Spleen (tissue), 11 donors: ENCODE measurements around the gene SLC48A1. TPM values are rescaled to one million over a fixed set of nuclear protein-coding genes. Genes with fewer than 3 reads are reported as not detected.

Source experiments
- DNase-seq: peaks from one replicate; pipeline ENCODE4 v3.0.0-alpha.2; 2020
- H3K27ac ChIP-seq, 8 donors: fragments of 200-600 bp; sonication (generic) in 7 of 8; 1 replicate in 4 of 8; 2 replicates in 4 of 8; pipeline versions ENCODE4 v1.5.0 to v1.8.0; 2016 to 2021; ENCODE audit warnings: inconsistent platforms in 4 of 8, mild to moderate bottlenecking in 4 of 8, moderate library complexity in 1 of 8
- H3K27me3 ChIP-seq, 7 donors: fragments of 200-600 bp; sonication (generic) in 6 of 7; replicated peaks in 1 of 7; 1 replicate in 4 of 7; 2 replicates in 3 of 7; pipeline versions ENCODE4 v1.5.0 to v1.8.0; 2016 to 2021; ENCODE audit warnings: inconsistent platforms in 3 of 7, mild to moderate bottlenecking in 1 of 7
- H3K36me3 ChIP-seq, 6 donors: fragments of 200-600 bp; sonication (generic) in 5 of 6; 1 replicate in 4 of 6; 2 replicates in 2 of 6; pipeline versions ENCODE4 v1.5.0 to v1.8.0; 2016 to 2021; ENCODE audit warnings: inconsistent platforms in 2 of 6
- H3K4me1 ChIP-seq, 6 donors: fragments of 200-600 bp; sonication (generic) in 5 of 6; 1 replicate in 3 of 6; 2 replicates in 3 of 6; pipeline versions ENCODE4 v1.5.0 to v1.8.0; 2016 to 2021; ENCODE audit warnings: inconsistent platforms in 3 of 6
- H3K4me3 ChIP-seq, 8 donors: fragments of 200-600 bp; sonication (generic) in 7 of 8; 1 replicate in 4 of 8; 2 replicates in 4 of 8; pipeline versions ENCODE4 v1.5.0 to v1.8.0; 2016 to 2021; ENCODE audit warnings: inconsistent platforms in 4 of 8, mild to moderate bottlenecking in 4 of 8, moderate library complexity in 2 of 8
- H3K9me3 ChIP-seq, 8 donors: fragments of 200-600 bp; sonication (generic) in 7 of 8; 1 replicate in 4 of 8; 2 replicates in 4 of 8; pipeline versions ENCODE4 v1.5.0 to v1.8.0; 2016 to 2021; ENCODE audit warnings: inconsistent platforms in 4 of 8
- CTCF ChIP-seq, 11 experiments: fragments of 200-600 bp in 7 of 11; fragments of 450-650 bp in 4 of 11; sonication (generic) in 4 of 11; IDR thresholded peaks in 8 of 11; conservative IDR thresholded peaks in 3 of 11; 1 replicate in 7 of 11; 2 replicates in 4 of 11; pipeline versions ENCODE4 v1.4.0 to v1.8.0; 2016 to 2021; ENCODE audit warnings: antibody characterized with exemption in 11 of 11, inconsistent platforms in 4 of 11, mild to moderate bottlenecking in 1 of 11
- POLR2A ChIP-seq, 3 donors: fragments of 450-650 bp; IDR thresholded peaks; one replicate each; pipeline ENCODE4 v1.5.1; 2017; ENCODE audit warnings: antibody characterized with exemption in 3 of 3, mild to moderate bottlenecking in 1 of 3
- POLR2AphosphoS5 ChIP-seq, 3 donors: sonication (generic); formaldehyde crosslinking; IDR thresholded peaks; one replicate each; pipeline ENCODE4 v1.5.1; 2017; ENCODE audit warnings: antibody characterized with exemption in 3 of 3
- WGBS, 5 donors: extraction: QIAGEN DNeasy Blood & Tissue Kit in 3 of 5; methylation state at CpG; one replicate each; pipeline versions ENCODE4 v1.1.5 to v1.1.7; 2013 to 2018; 5-methylcytosine and 5-hydroxymethylcytosine counted together
- intact Hi-C: fragments of 100-400 bp; cut with DNase I; formaldehyde crosslinking; loops from one replicate; pipeline ENCODE4 v1.15.0; 2023; ENCODE audit warnings: low total_unique reads
- polyA plus RNA-seq, 3 donors: library from polyadenylated mRNA; stranded (reverse); fragments of 200-250 nt; gene quantifications; one replicate each; pipeline ENCODE4 v1.2.1, GENCODE V29; 2013
- total RNA-seq, 7 donors: library from RNA; depleted of rRNA in 3 of 7; stranded (reverse); fragments of >200 nt in 3 of 7; fragmentation: NEBNext Ultra II Directional in 4 of 7; extraction: Animal tissue kit (Norgen Biotek cat#: 25700) in 4 of 7; gene quantifications; one replicate each; pipeline versions ENCODE4 v1.1.0 to v1.2.1, GENCODE V29; 2016 to 2021
- donor health status: healthy with polysubstance abuse.
- donor health status: DM: no; HTN: no; CAD: no; lungs with moderate emphysema.
- donor health status: DM: no; HTN: no; CAD: no.
- donor health status: Bipolar disorder and iron deficiency.
- donor health status: healthy.
- donor health status: DM: no; HTN: no; CAD: no.
- donor health status: DM: yes; HTN: yes; CAD: no.

The SLC48A1 gene
- total and polyA plus RNA-seq, 10 donors, result 8.4 to 66.4 (median 38.0) TPM

DNA sequence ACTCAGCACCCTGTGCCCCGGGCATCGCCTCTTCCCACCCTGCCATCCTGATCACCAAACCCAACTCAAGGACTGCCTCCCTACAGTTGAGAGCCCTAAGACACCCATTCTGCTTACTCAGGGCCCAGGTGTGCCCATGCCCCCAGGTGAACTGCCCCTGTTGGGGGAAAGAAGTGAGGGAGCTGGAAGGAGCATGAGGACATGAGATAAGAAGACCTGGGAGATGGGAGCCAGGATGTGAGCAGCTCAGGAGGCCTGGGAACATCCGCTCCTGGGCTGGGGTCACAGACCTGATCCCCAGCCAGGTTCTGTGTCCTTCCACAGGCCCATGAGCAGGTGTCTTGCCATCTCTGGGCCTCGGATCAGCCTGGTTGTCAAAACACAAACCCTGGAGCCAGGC lies 20.9 kb upstream of the SLC48A1 start:
- no peaks in the 10 kb centered on the region for H3K27me3 ChIP-seq
- peak overlapping the region in 5 of 8 donors; percentile 29 to 83 (median 78) for H3K27ac ChIP-seq
- no peak overlapping the region for H3K4me3 ChIP-seq
- peak; percentile 44 for DNase-seq
- no peak for TF ChIP-seq POLR2A (IDR thresholded peaks at IDR 0.05)
- TF ChIP-seq CTCF (IDR thresholded peaks at IDR 0.05 in 8 of 11, conservative IDR thresholded peaks at IDR 0.05 in 3 of 11), result no peak
- TF ChIP-seq POLR2AphosphoS5 (IDR thresholded peaks at IDR 0.05), result no peak
- 84 to 94% (median 90%) methylated on average over 4 of the region's 4 CpGs for WGBS, 5 donors
- no peaks in the 10 kb centered on the region for H3K9me3 ChIP-seq
- peaks cover 0 to 46% (median 3%) of the 10 kb centered on the region in 6 donors for H3K36me3 ChIP-seq
- peaks cover 16 to 90% (median 67%) of the 10 kb centered on the region in 6 donors for H3K4me1 ChIP-seq
- intact Hi-C loops, result no loop called here

- 64 to 86% (median 82%) methylated on average over 7 of the region's 7 CpGs for WGBS, 5 donors
- Histone ChIP-seq H3K4me1 (peaks cover 17 to 90% (median 67%) of the 10 kb centered on the region in 6 donors), H3K4me3 (no peak overlapping the region), H3K27ac (peak overlapping the region in 6 of 8 donors; percentile 19 to 89 (median 79)), H3K9me3 (no peaks in the 10 kb centered on the region), H3K36me3 (peaks cover 0 to 42% (median 3%) of the 10 kb centered on the region in 6 donors), H3K27me3 (no peaks in the 10 kb centered on the region)
- no peak for DNase-seq
- intact Hi-C loops, result no loop called here
- TF ChIP-seq POLR2AphosphoS5 (IDR thresholded peaks at IDR 0.05) (no peak), POLR2A (IDR thresholded peaks at IDR 0.05) (no peak), CTCF (IDR thresholded peaks at IDR 0.05 in 8 of 11, conservative IDR thresholded peaks at IDR 0.05 in 3 of 11) (no peak)
These were observed 20.5 kb upstream of the SLC48A1 start for GRCh38 chr12:47752552-47752951.

DNA sequence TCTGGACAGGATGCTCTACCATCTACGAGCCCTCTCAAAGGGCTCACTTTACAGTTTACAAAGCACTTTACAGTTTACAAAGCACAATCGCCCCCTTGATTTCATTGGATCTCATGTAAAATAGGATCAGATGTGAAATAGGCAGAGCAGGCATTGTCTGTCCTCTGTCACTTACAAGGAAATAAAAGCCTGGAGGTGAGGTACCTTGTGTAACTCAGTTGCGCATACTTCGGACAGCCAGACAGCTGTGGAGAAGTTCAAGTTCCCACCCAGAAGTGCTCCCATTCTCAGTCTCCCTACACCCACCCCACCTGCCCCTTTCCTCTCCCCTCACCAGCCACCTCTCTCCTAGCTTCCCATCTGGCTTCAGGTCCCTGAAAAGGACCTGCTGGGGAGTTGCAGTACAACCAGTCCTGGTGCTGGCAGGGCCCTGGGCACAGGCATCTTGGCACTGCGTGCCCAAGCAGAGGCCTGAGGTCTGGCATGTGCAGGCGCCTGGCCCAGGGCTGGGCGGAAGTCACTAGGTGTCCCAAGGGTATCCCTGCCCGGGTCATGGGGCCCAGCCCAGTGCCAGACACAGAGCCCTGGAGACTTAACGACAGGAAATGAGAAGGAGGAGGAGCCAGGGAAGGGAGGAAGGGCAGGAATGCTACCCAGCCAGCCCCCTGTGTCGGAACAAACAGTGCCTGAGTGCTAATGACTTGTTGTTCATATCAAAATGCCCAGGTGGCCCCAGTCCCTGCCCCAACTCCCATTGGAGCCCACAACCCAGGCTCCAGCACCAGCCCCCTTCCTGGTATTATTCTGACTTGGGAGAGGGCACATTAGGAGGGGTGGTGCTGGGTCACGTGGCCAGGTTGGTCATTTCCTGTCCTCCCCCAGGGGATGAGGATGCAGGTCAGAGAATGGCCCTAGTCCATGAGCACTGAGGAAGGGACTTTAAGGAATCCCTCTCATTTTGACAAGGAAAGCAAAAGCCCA lies 19.7 kb upstream of the SLC48A1 start:
- H3K9me3 ChIP-seq, result no peaks in the 10 kb centered on the region
- H3K36me3 ChIP-seq, result peaks cover 0 to 34% (median under 1%) of the 10 kb centered on the region in 6 donors
- peak; percentile 88 for DNase-seq
- H3K27ac ChIP-seq, result peak overlapping the region; percentile 19 to 89 (median 75)
- peaks cover 24 to 95% (median 73%) of the 10 kb centered on the region in 6 donors for H3K4me1 ChIP-seq
- WGBS, 5 donors, result 43 to 62% (median 48%) methylated on average over 10 to 11 of the region's 11 CpGs
- no peaks in the 10 kb centered on the region for H3K27me3 ChIP-seq
- TF ChIP-seq POLR2A (IDR thresholded peaks at IDR 0.05) (no peak), POLR2AphosphoS5 (IDR thresholded peaks at IDR 0.05) (peak; percentile 75 to 84 (median 83)), CTCF (IDR thresholded peaks at IDR 0.05 in 8 of 11, conservative IDR thresholded peaks at IDR 0.05 in 3 of 11) (no peak)
- no peak overlapping the region for H3K4me3 ChIP-seq
- intact Hi-C loops, result no loop called here

DNA sequence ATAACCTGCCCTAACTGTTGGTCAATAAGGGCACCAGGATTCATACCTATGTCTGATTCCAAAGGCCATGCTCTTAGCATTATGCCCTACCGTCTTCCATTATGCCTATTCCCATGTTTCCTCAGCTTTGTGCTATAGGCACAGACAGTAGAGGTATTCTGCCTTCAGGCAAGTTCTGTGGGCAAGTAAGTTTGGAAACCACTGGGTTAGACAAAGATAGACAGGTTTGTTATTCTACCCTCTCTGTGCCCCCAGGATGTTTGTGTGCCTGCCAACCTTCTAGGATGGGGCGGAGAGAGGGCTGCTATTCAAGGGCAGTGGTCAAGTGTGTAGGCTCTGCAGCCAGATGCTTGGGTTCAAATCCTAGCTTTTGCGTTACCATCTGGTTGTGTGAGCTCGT lies 18.9 kb upstream of the SLC48A1 start:
- WGBS, 5 donors, result 72 to 92% (median 82%) methylated on average over 4 of the region's 4 CpGs
- TF ChIP-seq POLR2AphosphoS5 (IDR thresholded peaks at IDR 0.05) (no peak), POLR2A (IDR thresholded peaks at IDR 0.05) (no peak), CTCF (IDR thresholded peaks at IDR 0.05 in 8 of 11, conservative IDR thresholded peaks at IDR 0.05 in 3 of 11) (no peak)
- intact Hi-C loops, result no loop called here
- Histone ChIP-seq H3K4me1 (peaks cover 29 to 100% (median 79%) of the 10 kb centered on the region in 6 donors), H3K27ac (peak overlapping the region in 7 of 8 donors; percentile 60 to 89 (median 78)), H3K36me3 (peaks cover 0 to 26% (median 0%) of the 10 kb centered on the region in 6 donors), H3K9me3 (no peaks in the 10 kb centered on the region), H3K4me3 (no peak overlapping the region), H3K27me3 (no peaks in the 10 kb centered on the region)
- DNase-seq, result no peak
